ENCODE measurements around the gene ERC2. TPM values are rescaled to one million over a fixed set of nuclear protein-coding genes. Genes with fewer than 3 reads are reported as not detected.

Gene ERC2
- total and polyA plus RNA-seq, 2 of the 8 experiments (the other 6 are each of a cell fraction or from before 2014, with no cell fraction given): 16.4 to 22.8 TPM

DNA sequence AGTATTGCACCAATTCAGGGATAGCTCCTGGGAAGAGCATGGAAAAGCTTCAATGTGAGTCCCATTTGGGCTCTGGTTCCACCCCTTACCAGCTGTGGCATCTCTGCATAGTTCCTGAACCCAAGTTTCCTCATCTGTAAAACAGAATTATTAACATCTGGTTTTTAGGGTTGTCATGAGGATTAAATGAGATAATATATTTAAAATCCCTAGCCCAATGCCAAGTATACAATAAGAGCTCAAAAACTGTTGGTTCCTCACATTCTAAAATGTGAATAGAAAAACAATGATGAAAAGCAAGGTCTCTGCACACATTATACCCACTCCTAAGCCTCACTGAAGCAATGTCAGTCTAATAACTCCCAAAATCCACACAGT is 743.9 kb downstream of the ERC2 start:
- H3K9ac ChIP-seq (replicated peaks in 1 of 4; ENCODE audit: extremely low read depth in 1 of 4, low read depth in 3 of 4, low read length in 3 of 4): no peak overlapping the region
- DNase-seq (ENCODE audit: low read depth in 1 of 2, low spot score in 2 of 2): no peak
- no peak overlapping the region for H4K91ac ChIP-seq (replicated peaks; ENCODE audit: insufficient read length, low read length)
- no peak overlapping the region for H3K27ac ChIP-seq (ENCODE audit: low read depth, low read length)
- POLR2A ChIA-PET (ENCODE audit: partially characterized antibody): interaction anchor here (1.0 kb wide), 1 partner anchor 237 kb away, joined by 3 read pairs; no protein-coding TSS in a partner anchor
- H2BK20ac ChIP-seq (ENCODE audit: low read length): no peak overlapping the region
- CTCF ChIA-PET (ENCODE audit: partially characterized antibody): interaction anchor here (0.7 to 2.9 kb wide), 5 partner anchors 20 to 222 kb away, joined by 3 to 9 read pairs (median 3); no protein-coding TSS in a partner anchor
- H3K27me3 ChIP-seq (replicated peaks in 1 of 4; ENCODE audit: control insufficient read depth in 3 of 4, extremely low read depth in 1 of 4, insufficient read depth in 3 of 4, low read length in 3 of 4): no peaks in the 10 kb centered on the region
- H3K4ac ChIP-seq (replicated peaks; ENCODE audit: insufficient read length, low read depth, low read length): no peak overlapping the region
- H3K79me1 ChIP-seq (ENCODE audit: low read depth, low read length): no peaks in the 10 kb centered on the region; the same call in 1 of the 2 replicates
- no peaks in the 10 kb centered on the region for H3K79me2 ChIP-seq (ENCODE audit: control insufficient read depth in 1 of 2, insufficient read depth in 2 of 2, low read length in 2 of 2)
- no peak for TF ChIP-seq TAF1 (IDR thresholded peaks at IDR 0.05; ENCODE audit: low read depth, low read length)
- no peak for TF ChIP-seq CTBP2 (IDR thresholded peaks at IDR 0.05; ENCODE audit: borderline replicate concordance, insufficient read depth, insufficient read length, low read length)
- TF ChIP-seq RFX5 (IDR thresholded peaks at IDR 0.05; ENCODE audit: borderline replicate concordance, low read depth, low read length): no peak
- H3K23ac ChIP-seq (ENCODE audit: insufficient read length): no peak overlapping the region
- no peak overlapping the region for H3K18ac ChIP-seq (ENCODE audit: extremely low read depth, low read length)
- no peak overlapping the region for H2BK5ac ChIP-seq (ENCODE audit: low read depth, low read length)
- no peaks in the 10 kb centered on the region for H3K9me3 ChIP-seq (ENCODE audit: insufficient read depth in 2 of 2, low read depth in 1 of 2, low read length in 1 of 2)
- H3K56ac ChIP-seq (replicated peaks; ENCODE audit: insufficient read length, low read depth, low read length): no peak overlapping the region
- no peak overlapping the region for H3K4me3 ChIP-seq (ENCODE audit: extremely low read depth in 1 of 4, insufficient read depth in 2 of 4, low read depth in 3 of 4, low read length in 4 of 4)
- H4K5ac ChIP-seq (ENCODE audit: insufficient read length, low read depth, low read length): no peak overlapping the region
- H3K36me3 ChIP-seq (ENCODE audit: control insufficient read depth in 2 of 4, insufficient read depth in 4 of 4, low read length in 3 of 4): no peaks in the 10 kb centered on the region
- H4K20me1 ChIP-seq (replicated peaks in 1 of 2; ENCODE audit: control insufficient read depth in 1 of 2, insufficient read depth in 2 of 2, low read length in 2 of 2): no peaks in the 10 kb centered on the region
- no peak overlapping the region for H3K4me2 ChIP-seq (ENCODE audit: insufficient read depth in 1 of 2, low read depth in 2 of 2, low read length in 2 of 2)
- no peaks in the 10 kb centered on the region; the same call in 1 of the 2 replicates for H3K23me2 ChIP-seq (ENCODE audit: low read depth, low read length)
- no peak overlapping the region for H2AK5ac ChIP-seq (ENCODE audit: low read depth, low read length)
- no peak overlapping the region for H2AFZ ChIP-seq (ENCODE audit: low read length)
- H2BK120ac ChIP-seq (replicated peaks; ENCODE audit: low read depth, low read length): no peak overlapping the region
- no peak overlapping the region for H2BK15ac ChIP-seq (ENCODE audit: low read length)
- H3K4me1 ChIP-seq (replicated peaks in 1 of 4; ENCODE audit: control insufficient read depth in 3 of 4, insufficient read depth in 4 of 4, low read length in 3 of 4): peaks cover 0 to 7% (median 0%) of the 10 kb centered on the region in 4 experiments; a peak in 5 of 7 replicates
- no peak for FAIRE-seq
- H3K14ac ChIP-seq (ENCODE audit: insufficient read length): no peak overlapping the region
- H2BK12ac ChIP-seq (ENCODE audit: low read depth, low read length): no peak overlapping the region
- no peak overlapping the region for H4K8ac ChIP-seq (ENCODE audit: extremely low read depth, insufficient read depth, low read length)

Measured in H1 (cell line).